K562 (cell line): ENCODE measurements around the gene TRAF3IP1. TPM values are rescaled to one million over a fixed set of nuclear protein-coding genes. Genes with fewer than 3 reads are reported as not detected.
A peak's percentile ranks its signal among the peaks of the same experiment; 100 is the strongest.
"Not testable (repeated sequence)": the region's sequence is repeated elsewhere in the genome, so short reads cannot be mapped to it uniquely, and the experiment has no call there.

Experiments
- ATAC-seq: fragments of 200-7000 bp; cut with Tn5 transposase; 3 replicates; pipeline ENCODE4 v1.9.1; 2020; ENCODE audit warnings: moderate library complexity
- BruUV-seq: library from RNA; stranded (reverse); fragments of 400-500 nt; replicated peaks from 2 replicates; lab custom pipeline; 2021; lab: Mats Ljungman, UMichigan
- CTCF ChIA-PET: fragments of 300-600 bp; formaldehyde crosslinking; extraction: SDS; loops from one replicate; lab custom pipeline; 2021; ENCODE audit warnings: low intra/inter-chr PET ratio; lab: Yijun Ruan, JAX
- POLR2A ChIA-PET: fragments of 300-600, 350-650 bp; sonication (Branson Sonifier 250); formaldehyde crosslinking; extraction: SDS; loops from one replicate; lab custom pipeline; 2021; ENCODE audit warnings: antibody characterized with exemption, inconsistent platforms; lab: Yijun Ruan, JAX
- DNase-seq, 4 experiments: peaks; one replicate each; pipeline versions ENCODE4 v3.0.0 to v3.0.0-alpha.2; 2011 to 2018; ENCODE audit warnings: low spot score in 3 of 4, mixed read lengths in 3 of 4; ENCODE audit errors: extremely low read depth in 1 of 4
- FAIRE-seq: peaks from 2 replicates; lab custom pipeline; 2011; peaks lifted over from hg19 to GRCh38; lab: Jason Lieb, UNC
- H2AFZ ChIP-seq: 2 replicates; pipeline ENCODE4 v1.6.0; 2011; ENCODE audit warnings: low read depth, low read length, control low read depth, inconsistent platforms
- H3K27ac ChIP-seq: fragments of 200-600 bp; 3 replicates; pipeline ENCODE4 v1.8.0; 2011; ENCODE audit warnings: low read depth, mild to moderate bottlenecking, control low read depth, inconsistent platforms, low read length, moderate library complexity, mixed read lengths; ENCODE audit errors: extremely low read depth
- H3K27me3 ChIP-seq, 2 experiments: fragments of 300-600 bp in 1 of 2; 2 replicates in 1 of 2; 3 replicates in 1 of 2; pipeline versions ENCODE4 v1.6.0 to v1.8.0; 2011; ENCODE audit warnings: inconsistent platforms in 2 of 2, low read length in 2 of 2, mild to moderate bottlenecking in 1 of 2, mixed read lengths in 1 of 2, moderate library complexity in 1 of 2; ENCODE audit not compliant: control insufficient read depth in 2 of 2, insufficient read depth in 2 of 2
- H3K36me3 ChIP-seq: fragments of 300-600 bp; 3 replicates; pipeline ENCODE4 v1.8.0; 2011; ENCODE audit warnings: mild to moderate bottlenecking, low read length, inconsistent platforms; ENCODE audit not compliant: control insufficient read depth, insufficient read depth
- H3K4me1 ChIP-seq, 2 experiments: fragments of 200-600 bp in 1 of 2; replicated peaks in 1 of 2; 2 replicates in 1 of 2; 3 replicates in 1 of 2; pipeline versions ENCODE4 v1.5.1 to v1.8.0; 2011; ENCODE audit warnings: inconsistent platforms in 2 of 2, low read length in 2 of 2, mild to moderate bottlenecking in 1 of 2, mixed read lengths in 1 of 2, moderate library complexity in 1 of 2; ENCODE audit not compliant: control insufficient read depth in 2 of 2, insufficient read depth in 2 of 2
- H3K4me2 ChIP-seq: 2 replicates; pipeline ENCODE4 v1.6.1; 2011; ENCODE audit warnings: low read length, control low read depth, inconsistent platforms, mixed read lengths; ENCODE audit not compliant: insufficient read depth
- H3K4me3 ChIP-seq: fragments of 200-600 bp; sonication (generic), shearing (Covaris generic); 2 replicates; pipeline ENCODE4 v1.5.1; 2016; ENCODE audit warnings: control low read depth, inconsistent platforms
- H3K79me2 ChIP-seq: fragments of 200-600 bp; 3 replicates; pipeline ENCODE4 v1.8.0; 2011; ENCODE audit warnings: low read length, inconsistent platforms; ENCODE audit not compliant: control insufficient read depth, insufficient read depth
- H3K9ac ChIP-seq, 2 experiments: 2 replicates each; pipeline versions ENCODE4 v1.6.0 to v1.6.1; 2011; ENCODE audit warnings: low read depth in 2 of 2, low read length in 2 of 2, control low read depth in 1 of 2, inconsistent platforms in 1 of 2, mild to moderate bottlenecking in 1 of 2, mixed read lengths in 1 of 2; ENCODE audit not compliant: insufficient read depth in 1 of 2
- H3K9me1 ChIP-seq: one replicate; pipeline ENCODE4 v1.6.0; 2011; ENCODE audit warnings: inconsistent platforms, mild to moderate bottlenecking, low read length, moderate library complexity; ENCODE audit not compliant: control insufficient read depth, insufficient read depth
- H3K9me3 ChIP-seq: replicated peaks from 2 replicates; pipeline ENCODE4 v1.5.1; 2011; ENCODE audit warnings: low read depth, low read length, inconsistent platforms; ENCODE audit not compliant: control insufficient read depth, insufficient read depth
- H4K20me1 ChIP-seq: replicated peaks from 2 replicates; pipeline ENCODE4 v1.6.1; 2011; ENCODE audit warnings: low read length, inconsistent platforms, mixed read lengths; ENCODE audit not compliant: control insufficient read depth, insufficient read depth
- WGBS: fragments of 100-300 bp; shearing (Covaris generic); methylation state at CpG from one replicate; pipeline ENCODE4 v1.1.6; 2016; ENCODE audit warnings: low coverage, mixed read lengths; ENCODE audit not compliant: insufficient coverage; ENCODE audit errors: missing lambda C conversion rate; 5-methylcytosine and 5-hydroxymethylcytosine counted together
- in situ Hi-C: fragments of 300-500 bp; cut with MboI; formaldehyde crosslinking; loops from 4 replicates; pipeline ENCODE4 v1.15.0; 2018; ENCODE audit warnings: inconsistent platforms, mixed read lengths
- intact Hi-C: fragments of 100-400 bp; cut with micrococcal nuclease; formaldehyde crosslinking; loops from 2 replicates; pipeline ENCODE4 v1.14.2; 2022
- polyA plus RNA-seq, 8 experiments: library from polyadenylated mRNA; depleted of rRNA in 4 of 8; stranded (reverse) in 5 of 8; unstranded in 3 of 8; fragments of >200 nt; fragmentation: Nextera tagmentation in 2 of 8; fragmentation: Illumina TruSeq in 1 of 8; extraction: Ambion mirVana in 2 of 8; extraction: Trizol in 1 of 8; gene quantifications; 2 replicates each; pipeline versions ENCODE4 v1.2.1 to v1.2.3, GENCODE V29; 2011 to 2014; ENCODE audit warnings: inconsistent platforms in 1 of 8, missing spikeins in 1 of 8
- total RNA-seq, 7 experiments: library from RNA; depleted of rRNA in 6 of 7; stranded (reverse); fragments of >200 nt in 6 of 7; fragmentation: Illumina TruSeq in 2 of 7; extraction: Trizol in 2 of 7; gene quantifications; 2 replicates each; pipeline versions ENCODE4 v1.2.1 to v1.2.3, GENCODE V29; 2011 to 2021; ENCODE audit warnings: low replicate concordance in 1 of 7
- TF ChIP-seq, protein P1 (sequence below), 2 experiments: fragments of 450-650 bp; formaldehyde crosslinking in 1 of 2; IDR thresholded peaks; 2 replicates each; pipeline versions ENCODE4 v1.4.0 to v1.6.1; 2014 to 2020; ENCODE audit warnings: mild to moderate bottlenecking in 2 of 2, borderline replicate concordance in 1 of 2, low read depth in 1 of 2

The TRAF3IP1 gene
- total and polyA plus RNA-seq, 9 of the 15 experiments (the other 6 are each of a cell fraction or from before 2014, with no cell fraction given) = 1.3 to 7.4 (median 3.4) TPM

DNA sequence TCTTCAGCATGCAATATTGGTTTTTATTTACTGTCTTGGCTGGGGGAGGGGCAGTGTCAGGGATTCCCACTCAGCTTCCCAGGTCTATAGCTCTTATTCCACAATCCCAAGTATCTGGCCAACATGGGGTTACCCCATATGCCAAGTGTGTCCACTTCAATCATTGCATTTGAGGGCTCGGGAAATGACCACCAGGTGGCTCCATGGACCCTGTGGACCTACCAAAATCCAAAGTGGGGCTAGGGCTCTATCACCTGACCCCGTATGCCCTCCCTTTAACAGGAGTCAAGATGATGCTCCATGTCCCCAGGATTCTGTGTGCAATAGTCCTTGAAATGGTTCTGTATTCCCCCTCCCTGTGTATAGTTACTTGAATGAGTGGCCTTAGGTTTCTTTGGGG lies 12.1 kb upstream of the TRAF3IP1 start (continued):
- TF ChIP-seq, protein P1, sequence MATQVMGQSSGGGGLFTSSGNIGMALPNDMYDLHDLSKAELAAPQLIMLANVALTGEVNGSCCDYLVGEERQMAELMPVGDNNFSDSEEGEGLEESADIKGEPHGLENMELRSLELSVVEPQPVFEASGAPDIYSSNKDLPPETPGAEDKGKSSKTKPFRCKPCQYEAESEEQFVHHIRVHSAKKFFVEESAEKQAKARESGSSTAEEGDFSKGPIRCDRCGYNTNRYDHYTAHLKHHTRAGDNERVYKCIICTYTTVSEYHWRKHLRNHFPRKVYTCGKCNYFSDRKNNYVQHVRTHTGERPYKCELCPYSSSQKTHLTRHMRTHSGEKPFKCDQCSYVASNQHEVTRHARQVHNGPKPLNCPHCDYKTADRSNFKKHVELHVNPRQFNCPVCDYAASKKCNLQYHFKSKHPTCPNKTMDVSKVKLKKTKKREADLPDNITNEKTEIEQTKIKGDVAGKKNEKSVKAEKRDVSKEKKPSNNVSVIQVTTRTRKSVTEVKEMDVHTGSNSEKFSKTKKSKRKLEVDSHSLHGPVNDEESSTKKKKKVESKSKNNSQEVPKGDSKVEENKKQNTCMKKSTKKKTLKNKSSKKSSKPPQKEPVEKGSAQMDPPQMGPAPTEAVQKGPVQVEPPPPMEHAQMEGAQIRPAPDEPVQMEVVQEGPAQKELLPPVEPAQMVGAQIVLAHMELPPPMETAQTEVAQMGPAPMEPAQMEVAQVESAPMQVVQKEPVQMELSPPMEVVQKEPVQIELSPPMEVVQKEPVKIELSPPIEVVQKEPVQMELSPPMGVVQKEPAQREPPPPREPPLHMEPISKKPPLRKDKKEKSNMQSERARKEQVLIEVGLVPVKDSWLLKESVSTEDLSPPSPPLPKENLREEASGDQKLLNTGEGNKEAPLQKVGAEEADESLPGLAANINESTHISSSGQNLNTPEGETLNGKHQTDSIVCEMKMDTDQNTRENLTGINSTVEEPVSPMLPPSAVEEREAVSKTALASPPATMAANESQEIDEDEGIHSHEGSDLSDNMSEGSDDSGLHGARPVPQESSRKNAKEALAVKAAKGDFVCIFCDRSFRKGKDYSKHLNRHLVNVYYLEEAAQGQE (IDR thresholded peaks at IDR 0.05; ENCODE audit: borderline replicate concordance) = peak; percentile 45; the same call in 1 of the 2 replicates
- TF ChIP-seq, protein P1 (CRISPR knock-in tag; IDR thresholded peaks at IDR 0.05; ENCODE audit: low read depth) = no peak

DNA sequence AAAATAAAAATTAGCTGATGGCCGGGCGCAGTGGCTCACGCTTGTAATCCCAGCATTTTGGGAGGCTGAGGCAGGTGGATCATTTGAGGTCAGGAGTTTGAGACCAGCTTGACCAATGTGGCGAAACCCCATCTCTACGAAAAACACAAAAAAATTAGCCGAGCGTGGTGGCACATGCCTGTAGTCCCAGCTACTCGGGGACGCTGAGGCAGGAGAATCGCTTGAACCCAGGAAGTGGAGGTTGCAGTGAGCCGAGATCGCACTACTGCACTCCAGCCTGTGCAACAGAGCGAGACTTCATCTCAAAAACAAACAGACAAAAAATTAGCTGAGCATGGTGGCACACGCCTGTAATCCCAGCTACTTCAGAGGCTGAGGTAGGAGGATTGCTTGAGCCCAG lies 9.6 kb upstream of the TRAF3IP1 start:
- CTCF ChIA-PET, BruUV-seq: not testable (repeated sequence)

More for the DNA sequence above, 9.6 kb upstream of the TRAF3IP1 start:
- H3K9me3 ChIP-seq, H3K27ac ChIP-seq, H3K9ac ChIP-seq, DNase-seq, POLR2A ChIA-PET, intact Hi-C loops, ATAC-seq, H3K4me2 ChIP-seq, H3K79me2 ChIP-seq, H3K4me1 ChIP-seq, in situ Hi-C loops, H2AFZ ChIP-seq, H3K9me1 ChIP-seq, H3K36me3 ChIP-seq, H4K20me1 ChIP-seq, H3K4me3 ChIP-seq, FAIRE-seq: not testable (repeated sequence)
- H3K27me3 ChIP-seq = peaks cover 3 to 18% of the 10 kb centered on the region in 2 experiments; a peak in 3 of 5 replicates
- WGBS = 14% methylated on average over 14 of the region's 14 CpGs
